ENCODE measurements around the gene CHRND. TPM values are rescaled to one million over a fixed set of nuclear protein-coding genes. Genes with fewer than 3 reads are reported as not detected.

Gene CHRND
- total and polyA plus RNA-seq, 2 of the 8 experiments (the other 6 are each of a cell fraction or from before 2014, with no cell fraction given): 0.24 TPM; not detected in 1

- H3K23me2 ChIP-seq (ENCODE audit: low read depth, low read length): no peaks in the 10 kb centered on the region
- WGBS, 2 experiments (ENCODE audit: extremely low coverage in 1 of 2, insufficient coverage in 1 of 2, insufficient read length in 1 of 2, insufficient replicate concordance in 2 of 2, low coverage in 1 of 2, low lambda C conversion rate in 2 of 2, missing lambda C conversion rate in 1 of 2): 91% methylated on average over 11 of the region's 17 CpGs; no CpG with 5 or more reads in 1 of the 2 experiments
- DNase-seq (ENCODE audit: low read depth in 1 of 2, low spot score in 2 of 2) (no peak), FAIRE-seq (no peak)
- H2BK5ac ChIP-seq (ENCODE audit: low read depth, low read length): no peak overlapping the region
- no peak overlapping the region for H3K18ac ChIP-seq (ENCODE audit: extremely low read depth, low read length)
- H3K4me2 ChIP-seq (ENCODE audit: insufficient read depth in 1 of 2, low read depth in 2 of 2, low read length in 2 of 2): no peak overlapping the region
- H2BK20ac ChIP-seq (ENCODE audit: low read length): no peak overlapping the region
- ChIA-PET POLR2A (ENCODE audit: partially characterized antibody) (interaction anchor here (1.0 to 1.8 kb wide), 2 partner anchors 10 to 15 kb away, joined by 4 to 5 read pairs; partner anchors contain the start of gene PRSS56), CTCF (ENCODE audit: partially characterized antibody) (interaction anchor here (1.3 to 1.6 kb wide), 2 partner anchors 17 to 37 kb away, joined by 3 to 4 read pairs; no protein-coding TSS in a partner anchor)
- H3K36me3 ChIP-seq (ENCODE audit: control insufficient read depth in 2 of 4, insufficient read depth in 4 of 4, low read length in 3 of 4): no peaks in the 10 kb centered on the region
- H2AK5ac ChIP-seq (ENCODE audit: low read depth, low read length): no peak overlapping the region
- TF ChIP-seq CHD2 (IDR thresholded peaks at IDR 0.05; ENCODE audit: low read length): no peak
- TF ChIP-seq KDM4A (IDR thresholded peaks at IDR 0.05; ENCODE audit: low read depth, low read length, severe bottlenecking): no peak
- TF ChIP-seq JUND (IDR thresholded peaks at IDR 0.05; ENCODE audit: low read length): no peak
- no peak for TF ChIP-seq JUN (IDR thresholded peaks at IDR 0.05; ENCODE audit: low read depth, low read length)
- TF ChIP-seq YY1 (IDR thresholded peaks at IDR 0.05; ENCODE audit: low read depth, low read length): no peak
- TF ChIP-seq CTBP2 (IDR thresholded peaks at IDR 0.05; ENCODE audit: borderline replicate concordance, insufficient read depth, insufficient read length, low read length): no peak
- H3K9me3 ChIP-seq (ENCODE audit: insufficient read depth in 2 of 2, low read depth in 1 of 2, low read length in 1 of 2): no peaks in the 10 kb centered on the region
- H3K79me1 ChIP-seq (ENCODE audit: low read depth, low read length): no peaks in the 10 kb centered on the region
- H3K4me3 ChIP-seq (ENCODE audit: extremely low read depth in 1 of 4, insufficient read depth in 2 of 4, low read depth in 3 of 4, low read length in 4 of 4): no peak overlapping the region
- H3K27ac ChIP-seq (ENCODE audit: low read depth, low read length): no peak overlapping the region
- H2BK12ac ChIP-seq (ENCODE audit: low read depth, low read length): no peak overlapping the region
- no peak overlapping the region for H2BK120ac ChIP-seq (replicated peaks; ENCODE audit: low read depth, low read length)
- H4K8ac ChIP-seq (ENCODE audit: extremely low read depth, insufficient read depth, low read length): no peak overlapping the region
- no peak overlapping the region for H4K91ac ChIP-seq (replicated peaks; ENCODE audit: insufficient read length, low read length)
- peaks cover 0 to 8% (median 0%) of the 10 kb centered on the region in 4 experiments; a peak in 2 of 7 replicates for H3K27me3 ChIP-seq (replicated peaks in 1 of 4; ENCODE audit: control insufficient read depth in 3 of 4, extremely low read depth in 1 of 4, insufficient read depth in 3 of 4, low read length in 3 of 4)
- H3K14ac ChIP-seq (ENCODE audit: insufficient read length): no peak overlapping the region
- no peaks in the 10 kb centered on the region for H3K79me2 ChIP-seq (ENCODE audit: control insufficient read depth in 1 of 2, insufficient read depth in 2 of 2, low read length in 2 of 2)
- H2AFZ ChIP-seq (ENCODE audit: low read length): no peak overlapping the region
- no peak overlapping the region for H3K4ac ChIP-seq (replicated peaks; ENCODE audit: insufficient read length, low read depth, low read length)
- H4K5ac ChIP-seq (ENCODE audit: insufficient read length, low read depth, low read length): no peak overlapping the region
- H3K56ac ChIP-seq (replicated peaks; ENCODE audit: insufficient read length, low read depth, low read length): no peak overlapping the region
- H3K4me1 ChIP-seq (replicated peaks in 1 of 4; ENCODE audit: control insufficient read depth in 3 of 4, insufficient read depth in 4 of 4, low read length in 3 of 4): peaks cover 0 to 11% (median 2%) of the 10 kb centered on the region in 4 experiments; a peak in 5 of 7 replicates
- H3K23ac ChIP-seq (ENCODE audit: insufficient read length): no peak overlapping the region
- H3K9ac ChIP-seq (replicated peaks in 1 of 4; ENCODE audit: extremely low read depth in 1 of 4, low read depth in 3 of 4, low read length in 3 of 4): no peak overlapping the region
- no peaks in the 10 kb centered on the region for H4K20me1 ChIP-seq (replicated peaks in 1 of 2; ENCODE audit: control insufficient read depth in 1 of 2, insufficient read depth in 2 of 2, low read length in 2 of 2)
- H2BK15ac ChIP-seq (ENCODE audit: low read length): no peak overlapping the region
Observed at GRCh38 chr2:232529806-232530547, 4.0 kb downstream of the CHRND start.
